H1 (cell line): Measurements from ENCODE around the gene KRTAP1-3. TPM values are rescaled to one million over a fixed set of nuclear protein-coding genes. Genes with fewer than 3 reads are reported as not detected.

Experiments used
- CTCF ChIA-PET: fragments of 300-600 bp; sonication (Branson Sonifier 250); formaldehyde crosslinking; loops from one replicate; lab custom pipeline; 2021; ENCODE audit not compliant: partially characterized antibody; lab: Charles Lee
- POLR2A ChIA-PET: fragments of 300-600 bp; sonication (Branson Sonifier 250); formaldehyde crosslinking; loops from one replicate; lab custom pipeline; 2021; ENCODE audit warnings: inconsistent platforms; ENCODE audit not compliant: partially characterized antibody; lab: Charles Lee
- DNase-seq, 2 experiments: peaks; one replicate each; pipeline versions ENCODE4 v3.0.0 to v3.0.0-alpha.2; 2010 to 2022; ENCODE audit warnings: low spot score in 2 of 2, low read depth in 1 of 2, mixed read lengths in 1 of 2
- FAIRE-seq: peaks from 2 replicates; lab custom pipeline; 2011; peaks lifted over from hg19 to GRCh38; lab: Jason Lieb, UNC
- H2AFZ ChIP-seq: 2 replicates; pipeline ENCODE4 v1.8.1; 2012; ENCODE audit warnings: low read length, inconsistent platforms
- H2AK5ac ChIP-seq: 2 replicates; pipeline ENCODE4 v1.6.1; 2013; ENCODE audit warnings: low read depth, low read length
- H2BK120ac ChIP-seq: replicated peaks from 2 replicates; pipeline ENCODE3; 2013; ENCODE audit warnings: low read depth, low read length, inconsistent platforms
- H2BK12ac ChIP-seq: 2 replicates; pipeline ENCODE4 v1.6.1; 2013; ENCODE audit warnings: low read depth, low read length
- H2BK15ac ChIP-seq: 2 replicates; pipeline ENCODE4 v1.6.1; 2013; ENCODE audit warnings: low read length
- H2BK20ac ChIP-seq: 2 replicates; pipeline ENCODE4 v1.6.1; 2013; ENCODE audit warnings: low read length
- H2BK5ac ChIP-seq: 2 replicates; pipeline ENCODE4 v1.6.1; 2013; ENCODE audit warnings: low read depth, low read length
- H3K14ac ChIP-seq: 2 replicates; pipeline ENCODE4 v1.6.1; 2013; ENCODE audit warnings: inconsistent platforms; ENCODE audit not compliant: insufficient read length
- H3K18ac ChIP-seq: 2 replicates; pipeline ENCODE4 v1.6.1; 2013; ENCODE audit warnings: low read length; ENCODE audit errors: extremely low read depth
- H3K23ac ChIP-seq: 2 replicates; pipeline ENCODE4 v1.6.1; 2013; ENCODE audit warnings: inconsistent platforms; ENCODE audit not compliant: insufficient read length
- H3K23me2 ChIP-seq: 2 replicates; pipeline ENCODE4 v1.6.1; 2013; ENCODE audit warnings: low read depth, low read length
- H3K27ac ChIP-seq: 2 replicates; pipeline ENCODE4 v1.6.1; 2011; ENCODE audit warnings: low read depth, low read length, inconsistent platforms
- H3K27me3 ChIP-seq, 4 experiments: replicated peaks in 1 of 4; 1 replicate in 1 of 4; 2 replicates in 3 of 4; pipeline versions ENCODE4 v1.6.1 to v1.8.1; 2011 to 2013; ENCODE audit warnings: low read length in 3 of 4, mild to moderate bottlenecking in 3 of 4, inconsistent platforms in 2 of 4, mixed read lengths in 2 of 4, moderate library complexity in 1 of 4; ENCODE audit not compliant: control insufficient read depth in 3 of 4, insufficient read depth in 3 of 4; ENCODE audit errors: extremely low read depth in 1 of 4
- H3K36me3 ChIP-seq, 4 experiments: 2 replicates each; pipeline versions ENCODE4 v1.6.1 to v1.8.1; 2011 to 2013; ENCODE audit warnings: mild to moderate bottlenecking in 4 of 4, low read length in 3 of 4, moderate library complexity in 2 of 4, control low read depth in 1 of 4, inconsistent platforms in 1 of 4; ENCODE audit not compliant: insufficient read depth in 4 of 4, control insufficient read depth in 2 of 4
- H3K4ac ChIP-seq: replicated peaks from 2 replicates; pipeline ENCODE3; 2013; ENCODE audit warnings: low read length, low read depth, mixed read lengths, inconsistent platforms; ENCODE audit not compliant: insufficient read length
- H3K4me1 ChIP-seq, 4 experiments: replicated peaks in 1 of 4; 1 replicate in 1 of 4; 2 replicates in 3 of 4; pipeline versions ENCODE4 v1.6.1 to v1.8.1; 2011 to 2013; ENCODE audit warnings: low read length in 3 of 4, inconsistent platforms in 2 of 4, mixed read lengths in 1 of 4; ENCODE audit not compliant: insufficient read depth in 4 of 4, control insufficient read depth in 3 of 4
- H3K4me2 ChIP-seq, 2 experiments: 2 replicates each; pipeline versions ENCODE4 v1.6.1 to v1.8.1; 2011 to 2013; ENCODE audit warnings: low read depth in 2 of 2, low read length in 2 of 2, control low read depth in 1 of 2, inconsistent platforms in 1 of 2, mild to moderate bottlenecking in 1 of 2; ENCODE audit not compliant: insufficient read depth in 1 of 2
- H3K4me3 ChIP-seq, 4 experiments: fragments of 200-600, 300-600 bp in 1 of 4; sonication (generic), shearing (Covaris generic), sonication (Bioruptor Twin) in 1 of 4; 2 replicates each; pipeline versions ENCODE4 v1.5.1 to v1.8.1; 2011 to 2016; ENCODE audit warnings: low read length in 4 of 4, low read depth in 3 of 4, control low read depth in 2 of 4, inconsistent platforms in 2 of 4, mild to moderate bottlenecking in 2 of 4, mixed read lengths in 1 of 4, moderate library complexity in 1 of 4; ENCODE audit not compliant: insufficient read depth in 2 of 4; ENCODE audit errors: extremely low read depth in 1 of 4
- H3K56ac ChIP-seq: replicated peaks from 2 replicates; pipeline ENCODE3; 2013; ENCODE audit warnings: low read depth, mild to moderate bottlenecking, mixed read lengths, low read length, inconsistent platforms; ENCODE audit not compliant: insufficient read length
- H3K79me1 ChIP-seq: 2 replicates; pipeline ENCODE4 v1.6.1; 2013; ENCODE audit warnings: low read depth, low read length, control low read depth
- H3K79me2 ChIP-seq, 2 experiments: 2 replicates each; pipeline versions ENCODE4 v1.6.1 to v1.8.1; 2012 to 2013; ENCODE audit warnings: low read length in 2 of 2, mild to moderate bottlenecking in 2 of 2, inconsistent platforms in 1 of 2; ENCODE audit not compliant: insufficient read depth in 2 of 2, control insufficient read depth in 1 of 2
- H3K9ac ChIP-seq, 4 experiments: replicated peaks in 1 of 4; 1 replicate in 1 of 4; 2 replicates in 3 of 4; pipeline versions ENCODE4 v1.6.1 to v1.8.1; 2011 to 2013; ENCODE audit warnings: low read depth in 3 of 4, low read length in 3 of 4, control low read depth in 2 of 4, mild to moderate bottlenecking in 2 of 4, moderate library complexity in 2 of 4, inconsistent platforms in 1 of 4; ENCODE audit errors: extremely low read depth in 1 of 4
- H3K9me3 ChIP-seq, 2 experiments: 2 replicates each; pipeline versions ENCODE4 v1.6.1 to v1.8.1; 2012 to 2013; ENCODE audit warnings: mild to moderate bottlenecking in 2 of 2, moderate library complexity in 2 of 2, control low read depth in 1 of 2, inconsistent platforms in 1 of 2, low read depth in 1 of 2, low read length in 1 of 2, mixed read lengths in 1 of 2; ENCODE audit not compliant: insufficient read depth in 2 of 2
- H4K20me1 ChIP-seq, 2 experiments: replicated peaks in 1 of 2; 2 replicates each; pipeline versions ENCODE3 to v1.8.1; 2011 to 2013; ENCODE audit warnings: inconsistent platforms in 2 of 2, low read length in 2 of 2, mild to moderate bottlenecking in 1 of 2; ENCODE audit not compliant: insufficient read depth in 2 of 2, control insufficient read depth in 1 of 2
- H4K5ac ChIP-seq: 2 replicates; pipeline ENCODE4 v1.6.1; 2013; ENCODE audit warnings: low read length, low read depth, mixed read lengths, inconsistent platforms; ENCODE audit not compliant: insufficient read length
- H4K8ac ChIP-seq: 2 replicates; pipeline ENCODE4 v1.8.0; 2013; ENCODE audit warnings: mild to moderate bottlenecking, moderate library complexity, low read length, inconsistent platforms; ENCODE audit not compliant: insufficient read depth; ENCODE audit errors: extremely low read depth
- H4K91ac ChIP-seq: replicated peaks from 2 replicates; pipeline ENCODE3; 2013; ENCODE audit warnings: low read length, mixed read lengths, inconsistent platforms; ENCODE audit not compliant: insufficient read length
- BRCA1 ChIP-seq: IDR thresholded peaks from 2 replicates; pipeline ENCODE4 v1.6.1; 2012; ENCODE audit warnings: low read depth, low read length, improper control_type of control experiment
- CREB1 ChIP-seq: IDR thresholded peaks from 2 replicates; pipeline ENCODE4 v1.6.1; 2012; ENCODE audit warnings: inconsistent platforms
- CTCF ChIP-seq, 3 experiments: IDR thresholded peaks; 1 replicate in 2 of 3; 2 replicates in 1 of 3; pipeline versions ENCODE4 v1.5.1 to v1.6.1; 2011; ENCODE audit warnings: low read length in 3 of 3, mild to moderate bottlenecking in 3 of 3, inconsistent platforms in 2 of 3, low read depth in 1 of 3, moderate library complexity in 1 of 3; ENCODE audit not compliant: insufficient read depth in 1 of 3; ENCODE audit errors: control extremely low read depth in 1 of 3
- FOSL1 ChIP-seq: IDR thresholded peaks from 2 replicates; pipeline ENCODE4 v1.6.1; 2011; ENCODE audit warnings: mild to moderate bottlenecking, low read depth, low read length, moderate library complexity; ENCODE audit not compliant: insufficient read depth
- KDM1A ChIP-seq: fragments of 200-600, 300-600 bp; sonication (generic); IDR thresholded peaks from 2 replicates; pipeline ENCODE4 v1.7.1; 2016; ENCODE audit warnings: mild to moderate bottlenecking, low read length, borderline replicate concordance
- NRF1 ChIP-seq: IDR thresholded peaks from 2 replicates; pipeline ENCODE4 v1.6.1; 2011; ENCODE audit warnings: mild to moderate bottlenecking, low read depth, low read length, improper control_type of control experiment
- POU5F1 ChIP-seq: IDR thresholded peaks from 2 replicates; pipeline ENCODE4 v1.6.1; 2011; ENCODE audit warnings: low read depth, mild to moderate bottlenecking, low read length, moderate library complexity
- RFX5 ChIP-seq: IDR thresholded peaks from 2 replicates; pipeline ENCODE4 v1.6.1; 2011; ENCODE audit warnings: low read depth, low read length, improper control_type of control experiment, borderline replicate concordance
- SAP30 ChIP-seq: fragments of 300-600 bp; sonication (generic); IDR thresholded peaks from 2 replicates; pipeline ENCODE4 v1.7.1; 2012; ENCODE audit warnings: low read length, moderate library complexity, mild to moderate bottlenecking, inconsistent platforms; ENCODE audit not compliant: insufficient read depth, insufficient replicate concordance
- SIRT6 ChIP-seq: IDR thresholded peaks from one replicate; pipeline ENCODE4 v1.7.1; 2012; ENCODE audit warnings: low read length, inconsistent platforms
- WGBS, 2 experiments: shearing (Covaris generic) in 1 of 2; methylation state at CpG; one replicate each; pipeline versions ENCODE4 v1.1.6 to v1.1.7; 2013 to 2015; ENCODE audit warnings: low lambda C conversion rate in 2 of 2, mixed read lengths in 2 of 2, inconsistent platforms in 1 of 2, low coverage in 1 of 2, missing lambda C conversion rate in 1 of 2; ENCODE audit not compliant: insufficient replicate concordance in 2 of 2, insufficient coverage in 1 of 2, insufficient read length in 1 of 2; ENCODE audit errors: extremely low coverage in 1 of 2, missing lambda C conversion rate in 1 of 2; 5-methylcytosine and 5-hydroxymethylcytosine counted together
- polyA plus RNA-seq, 7 experiments: library from polyadenylated mRNA; depleted of rRNA in 3 of 7; stranded (reverse) in 5 of 7; unstranded in 2 of 7; fragments of >200 nt in 5 of 7; fragments of 200-250 nt in 2 of 7; gene quantifications; 1 replicate in 5 of 7; 2 replicates in 1 of 7; 4 replicates in 1 of 7; pipeline versions ENCODE4 v1.2.1 to v1.2.3, GENCODE V29; 2011 to 2013; ENCODE audit warnings: missing spikeins in 2 of 7, mixed read lengths in 2 of 7
- total RNA-seq: library from RNA; stranded (reverse); fragmentation: NEBNext Ultra II Directional; extraction: Animal tissue kit (Norgen Biotek cat#: 25700); gene quantifications from 2 replicates; pipeline ENCODE4 v1.2.1, GENCODE V29; 2021
- TF ChIP-seq, protein P1 (sequence below): IDR thresholded peaks from 2 replicates; pipeline ENCODE4 v1.6.1; 2012; ENCODE audit warnings: inconsistent platforms

KRTAP1-3 gene
- total and polyA plus RNA-seq, 2 of the 8 experiments (the other 6 are each of a cell fraction or from before 2014, with no cell fraction given), result not detected

GRCh38 chr17:41008811-41009210 lies 25.9 kb downstream of the KRTAP1-3 start, which contains the start of gene KRTAP3-1:
Gene KRTAP3-1 (minus strand): TSS chr17:41009128. CDS start chr17:41009074, 54 bp downstream.
- Histone ChIP-seq H2BK12ac (0 out of 2 replicates have a peak within 1 kb of the TSS, but pooled peaks have one; percentile 35), H2AFZ (no peak within 1 kb of the TSS), H3K23ac (no peak within 1 kb of the TSS), H2BK120ac (no peak within 1 kb of the TSS), H3K18ac (peak within 1 kb of the TSS; percentile 66; the same call in 1 of the 2 replicates), H3K9me3 (no peaks in the 10 kb centered on the region), H3K79me1 (no peaks in the 10 kb centered on the region), H3K4me2 (no peak within 1 kb of the TSS), H3K36me3 (no peaks in the 10 kb centered on the region), H3K4me3 (no peak within 1 kb of the TSS), H3K23me2 (no peaks in the 10 kb centered on the region), H2BK15ac (no peak within 1 kb of the TSS), H3K27me3 (no peaks in the 10 kb centered on the region), H4K8ac (peak within 1 kb of the TSS; percentile 62), H3K79me2 (no peaks in the 10 kb centered on the region), H3K9ac (no peak within 1 kb of the TSS), H3K4me1 (peaks cover 0 to 10% (median 6%) of the 10 kb centered on the region in 4 experiments; a peak in 6 of 7 replicates), H3K4ac (no peak within 1 kb of the TSS), H3K14ac (no peak within 1 kb of the TSS), H2BK20ac (peak within 1 kb of the TSS; percentile 55; the same call in 1 of the 2 replicates), H4K5ac (no peak within 1 kb of the TSS), H2BK5ac (no peak within 1 kb of the TSS), H4K20me1 (no peaks in the 10 kb centered on the region), H4K91ac (no peak within 1 kb of the TSS), H3K56ac (no peak within 1 kb of the TSS), H2AK5ac (no peak within 1 kb of the TSS; the same call in 1 of the 2 replicates), H3K27ac (no peak within 1 kb of the TSS)
- 85% methylated on average over 7 of the region's 8 CpGs; no CpG with 5 or more reads in 1 of the 2 experiments for WGBS, 2 experiments
- ChIA-PET CTCF (interaction anchor here (1.1 to 1.2 kb wide), 2 partner anchors 9 to 20 kb away, joined by 4 to 5 read pairs; no protein-coding TSS in a partner anchor), POLR2A (no interaction called here)
- DNase-seq, result no peak
- no peak for FAIRE-seq
- TF ChIP-seq KDM1A, result no peak
- TF ChIP-seq RFX5, result no peak
- no peak for TF ChIP-seq BRCA1
- TF ChIP-seq CTCF (IDR thresholded peaks at IDR 0.05; ENCODE audit: control extremely low read depth in 1 of 3, insufficient read depth in 1 of 3, low read depth in 1 of 3, low read length in 3 of 3), result no peak
- TF ChIP-seq SAP30, result no peak
- no peak for TF ChIP-seq FOSL1
- no peak for TF ChIP-seq CREB1
- TF ChIP-seq POU5F1, result no peak
- TF ChIP-seq, protein P1, sequence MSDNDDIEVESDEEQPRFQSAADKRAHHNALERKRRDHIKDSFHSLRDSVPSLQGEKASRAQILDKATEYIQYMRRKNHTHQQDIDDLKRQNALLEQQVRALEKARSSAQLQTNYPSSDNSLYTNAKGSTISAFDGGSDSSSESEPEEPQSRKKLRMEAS, result no peak
- TF ChIP-seq SIRT6, result no peak
- no peak for TF ChIP-seq NRF1
